K562 (cell line): ENCODE data around the gene NR5A2. TPM values are rescaled to one million over a fixed set of nuclear protein-coding genes. Genes with fewer than 3 reads are reported as not detected.
A peak's percentile ranks its signal among the peaks of the same experiment; 100 is the strongest.

Experiments used
- DPF2 ChIP-seq: fragments of 450-650 bp; IDR thresholded peaks from 2 replicates; pipeline ENCODE4 v1.6.1; 2016
- FOXA3 ChIP-seq, 2 experiments: fragments of 450-650 bp in 1 of 2; sonication (generic) in 1 of 2; formaldehyde crosslinking; IDR thresholded peaks in 1 of 2; conservative IDR thresholded peaks in 1 of 2; 2 replicates each; pipeline versions ENCODE4 v1.4.0 to v1.8.0; 2020 to 2022; ENCODE audit warnings: mild to moderate bottlenecking in 2 of 2, missing genetic modification reagents in 1 of 2
- FOXP1 ChIP-seq: sonication (generic); formaldehyde crosslinking; IDR thresholded peaks from 2 replicates; pipeline ENCODE4 v1.8.0; 2022; ENCODE audit warnings: mild to moderate bottlenecking, missing genetic modification reagents
- HDGF ChIP-seq: fragments of 450-650 bp; IDR thresholded peaks from 2 replicates; pipeline ENCODE4 v1.6.1; 2016
- HMG20B ChIP-seq: fragments of 250-450 bp; sonication (Bioruptor Pico); IDR thresholded peaks from 2 replicates; pipeline ENCODE4 v1.5.0; 2021; ENCODE audit warnings: mild to moderate bottlenecking
- POLR2A ChIP-seq: fragments of 450-650 bp; conservative IDR thresholded peaks from 2 replicates; pipeline ENCODE4 v1.6.1; 2016
- POLR3A ChIP-seq: IDR thresholded peaks from 2 replicates; pipeline ENCODE4 v1.6.1; 2011; ENCODE audit warnings: borderline replicate concordance, mild to moderate bottlenecking, moderate library complexity; ENCODE audit not compliant: insufficient read length, insufficient read depth; ENCODE audit errors: extremely low read depth
- POU5F1 ChIP-seq: fragments of 150-350 bp; IDR thresholded peaks from 2 replicates; pipeline ENCODE4 v1.6.1; 2014; ENCODE audit warnings: borderline replicate concordance, low read length, low read depth, mild to moderate bottlenecking; ENCODE audit not compliant: partially characterized antibody
- RBBP5 ChIP-seq: fragments of 200-600 bp; sonication (generic); IDR thresholded peaks from 2 replicates; pipeline ENCODE4 v1.6.1; 2012; ENCODE audit warnings: borderline replicate concordance, mild to moderate bottlenecking, low read length, control low read depth, inconsistent platforms; ENCODE audit not compliant: insufficient read depth, poor library complexity, severe bottlenecking
- SAFB ChIP-seq: fragments of 200-400 bp; formaldehyde crosslinking; IDR thresholded peaks from 2 replicates; pipeline ENCODE4 v1.6.1; 2017; ENCODE audit warnings: low read depth, low read length, borderline replicate concordance
- TAL1 ChIP-seq: fragments of 450-650 bp; IDR thresholded peaks from 2 replicates; pipeline ENCODE4 v1.6.1; 2016; ENCODE audit warnings: mild to moderate bottlenecking
- ZBTB7A ChIP-seq: IDR thresholded peaks from 2 replicates; pipeline ENCODE4 v1.6.1; 2011; ENCODE audit warnings: low read depth, mild to moderate bottlenecking, low read length, moderate library complexity, borderline replicate concordance; ENCODE audit not compliant: control insufficient read depth
- ZNF232 ChIP-seq: sonication (generic); formaldehyde crosslinking; IDR thresholded peaks from 2 replicates; pipeline ENCODE4 v1.8.0; 2022; ENCODE audit warnings: mild to moderate bottlenecking, missing genetic modification reagents
- ZNF717 ChIP-seq: fragments of 250-450 bp; sonication (Bioruptor Pico); IDR thresholded peaks from 2 replicates; pipeline ENCODE4 v1.5.0; 2021
- ZSCAN29 ChIP-seq: fragments of 450-650 bp; IDR thresholded peaks from 2 replicates; pipeline ENCODE4 v1.6.1; 2017
- polyA plus RNA-seq, 8 experiments: library from polyadenylated mRNA; depleted of rRNA in 4 of 8; stranded (reverse) in 5 of 8; unstranded in 3 of 8; fragments of >200 nt; fragmentation: Nextera tagmentation in 2 of 8; fragmentation: Illumina TruSeq in 1 of 8; extraction: Ambion mirVana in 2 of 8; extraction: Trizol in 1 of 8; gene quantifications; 2 replicates each; pipeline versions ENCODE4 v1.2.1 to v1.2.3, GENCODE V29; 2011 to 2014; ENCODE audit warnings: inconsistent platforms in 1 of 8, missing spikeins in 1 of 8
- total RNA-seq, 7 experiments: library from RNA; depleted of rRNA in 6 of 7; stranded (reverse); fragments of >200 nt in 6 of 7; fragmentation: Illumina TruSeq in 2 of 7; extraction: Trizol in 2 of 7; gene quantifications; 2 replicates each; pipeline versions ENCODE4 v1.2.1 to v1.2.3, GENCODE V29; 2011 to 2021; ENCODE audit warnings: low replicate concordance in 1 of 7
- TF ChIP-seq, protein P1 (sequence below): IDR thresholded peaks from 2 replicates; pipeline ENCODE4 v1.6.1; 2011; ENCODE audit warnings: borderline replicate concordance, low read depth, mild to moderate bottlenecking, moderate library complexity, low read length; ENCODE audit not compliant: insufficient read depth, poor library complexity, severe bottlenecking
- TF ChIP-seq, protein P2 (sequence below): sonication (generic); formaldehyde crosslinking; IDR thresholded peaks from 2 replicates; pipeline ENCODE4 v1.8.1; 2023; ENCODE audit warnings: mild to moderate bottlenecking, missing genetic modification reagents
- TF ChIP-seq, protein P3 (sequence below): fragments of 450-650 bp; conservative IDR thresholded peaks from 2 replicates; pipeline ENCODE4 v1.6.1; 2016; ENCODE audit warnings: missing genetic modification characterization, low read depth, mild to moderate bottlenecking, missing compliant biosample characterization, moderate library complexity
- TF ChIP-seq, protein P4 (sequence below): fragments of 150-350 bp; conservative IDR thresholded peaks from 2 replicates; pipeline ENCODE4 v1.6.1; 2014; ENCODE audit warnings: low read length
- TF ChIP-seq, protein P5 (sequence below): sonication (generic); formaldehyde crosslinking; IDR thresholded peaks from 2 replicates; pipeline ENCODE4 v1.9.0; 2022; ENCODE audit warnings: mild to moderate bottlenecking, missing genetic modification reagents

NR5A2 gene
- total and polyA plus RNA-seq, 9 of the 15 experiments (the other 6 are each of a cell fraction or from before 2014, with no cell fraction given), result 0.13 to 0.40 (median 0.29) TPM

DNA sequence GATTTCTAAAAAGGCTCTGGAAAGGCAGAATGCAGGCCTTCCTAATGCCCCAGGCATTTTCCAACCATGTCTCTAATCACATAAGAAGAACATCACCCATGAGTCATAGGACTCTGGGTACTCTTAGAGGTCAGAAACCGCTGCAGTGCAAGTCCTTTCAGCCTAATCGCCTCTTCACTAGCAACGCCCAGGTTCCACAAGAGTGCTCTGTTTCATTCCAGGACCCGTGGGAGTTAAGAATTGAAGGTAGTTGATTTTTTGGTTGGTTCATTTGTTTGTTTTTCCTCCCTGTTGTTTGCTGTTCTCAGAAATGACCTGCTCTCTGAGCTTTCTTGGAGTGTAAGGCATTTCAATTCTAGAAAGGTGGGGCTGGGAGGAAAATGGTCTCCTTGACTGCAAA is 123.2 kb downstream of the NR5A2 start (continued):
- TF ChIP-seq ZBTB7A (no peak), FOXP1 (CRISPR knock-in tag) (no peak), ZSCAN29 (no peak), FOXA3 (CRISPR knock-in tag; conservative IDR thresholded peaks at IDR 0.05 in 1 of 2, IDR thresholded peaks at IDR 0.05 in 1 of 2) (peak in 1 of 2 experiments; percentile 58; a peak in 2 of 4 replicates), SAFB (no peak), POLR2A (no peak), HDGF (no peak), HMG20B (no peak), POU5F1 (no peak), RBBP5 (no peak), DPF2 (peak; percentile 78), POLR3A (no peak), ZNF232 (no peak), TAL1 (no peak), ZNF717 (no peak)
- TF ChIP-seq, protein P1, sequence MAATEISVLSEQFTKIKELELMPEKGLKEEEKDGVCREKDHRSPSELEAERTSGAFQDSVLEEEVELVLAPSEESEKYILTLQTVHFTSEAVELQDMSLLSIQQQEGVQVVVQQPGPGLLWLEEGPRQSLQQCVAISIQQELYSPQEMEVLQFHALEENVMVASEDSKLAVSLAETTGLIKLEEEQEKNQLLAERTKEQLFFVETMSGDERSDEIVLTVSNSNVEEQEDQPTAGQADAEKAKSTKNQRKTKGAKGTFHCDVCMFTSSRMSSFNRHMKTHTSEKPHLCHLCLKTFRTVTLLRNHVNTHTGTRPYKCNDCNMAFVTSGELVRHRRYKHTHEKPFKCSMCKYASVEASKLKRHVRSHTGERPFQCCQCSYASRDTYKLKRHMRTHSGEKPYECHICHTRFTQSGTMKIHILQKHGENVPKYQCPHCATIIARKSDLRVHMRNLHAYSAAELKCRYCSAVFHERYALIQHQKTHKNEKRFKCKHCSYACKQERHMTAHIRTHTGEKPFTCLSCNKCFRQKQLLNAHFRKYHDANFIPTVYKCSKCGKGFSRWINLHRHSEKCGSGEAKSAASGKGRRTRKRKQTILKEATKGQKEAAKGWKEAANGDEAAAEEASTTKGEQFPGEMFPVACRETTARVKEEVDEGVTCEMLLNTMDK, result no peak
- TF ChIP-seq, protein P2, sequence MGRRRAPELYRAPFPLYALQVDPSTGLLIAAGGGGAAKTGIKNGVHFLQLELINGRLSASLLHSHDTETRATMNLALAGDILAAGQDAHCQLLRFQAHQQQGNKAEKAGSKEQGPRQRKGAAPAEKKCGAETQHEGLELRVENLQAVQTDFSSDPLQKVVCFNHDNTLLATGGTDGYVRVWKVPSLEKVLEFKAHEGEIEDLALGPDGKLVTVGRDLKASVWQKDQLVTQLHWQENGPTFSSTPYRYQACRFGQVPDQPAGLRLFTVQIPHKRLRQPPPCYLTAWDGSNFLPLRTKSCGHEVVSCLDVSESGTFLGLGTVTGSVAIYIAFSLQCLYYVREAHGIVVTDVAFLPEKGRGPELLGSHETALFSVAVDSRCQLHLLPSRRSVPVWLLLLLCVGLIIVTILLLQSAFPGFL (CRISPR knock-in tag), result no peak
- TF ChIP-seq, protein P3, sequence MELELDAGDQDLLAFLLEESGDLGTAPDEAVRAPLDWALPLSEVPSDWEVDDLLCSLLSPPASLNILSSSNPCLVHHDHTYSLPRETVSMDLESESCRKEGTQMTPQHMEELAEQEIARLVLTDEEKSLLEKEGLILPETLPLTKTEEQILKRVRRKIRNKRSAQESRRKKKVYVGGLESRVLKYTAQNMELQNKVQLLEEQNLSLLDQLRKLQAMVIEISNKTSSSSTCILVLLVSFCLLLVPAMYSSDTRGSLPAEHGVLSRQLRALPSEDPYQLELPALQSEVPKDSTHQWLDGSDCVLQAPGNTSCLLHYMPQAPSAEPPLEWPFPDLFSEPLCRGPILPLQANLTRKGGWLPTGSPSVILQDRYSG (tag), result no peak
- TF ChIP-seq, protein P4, sequence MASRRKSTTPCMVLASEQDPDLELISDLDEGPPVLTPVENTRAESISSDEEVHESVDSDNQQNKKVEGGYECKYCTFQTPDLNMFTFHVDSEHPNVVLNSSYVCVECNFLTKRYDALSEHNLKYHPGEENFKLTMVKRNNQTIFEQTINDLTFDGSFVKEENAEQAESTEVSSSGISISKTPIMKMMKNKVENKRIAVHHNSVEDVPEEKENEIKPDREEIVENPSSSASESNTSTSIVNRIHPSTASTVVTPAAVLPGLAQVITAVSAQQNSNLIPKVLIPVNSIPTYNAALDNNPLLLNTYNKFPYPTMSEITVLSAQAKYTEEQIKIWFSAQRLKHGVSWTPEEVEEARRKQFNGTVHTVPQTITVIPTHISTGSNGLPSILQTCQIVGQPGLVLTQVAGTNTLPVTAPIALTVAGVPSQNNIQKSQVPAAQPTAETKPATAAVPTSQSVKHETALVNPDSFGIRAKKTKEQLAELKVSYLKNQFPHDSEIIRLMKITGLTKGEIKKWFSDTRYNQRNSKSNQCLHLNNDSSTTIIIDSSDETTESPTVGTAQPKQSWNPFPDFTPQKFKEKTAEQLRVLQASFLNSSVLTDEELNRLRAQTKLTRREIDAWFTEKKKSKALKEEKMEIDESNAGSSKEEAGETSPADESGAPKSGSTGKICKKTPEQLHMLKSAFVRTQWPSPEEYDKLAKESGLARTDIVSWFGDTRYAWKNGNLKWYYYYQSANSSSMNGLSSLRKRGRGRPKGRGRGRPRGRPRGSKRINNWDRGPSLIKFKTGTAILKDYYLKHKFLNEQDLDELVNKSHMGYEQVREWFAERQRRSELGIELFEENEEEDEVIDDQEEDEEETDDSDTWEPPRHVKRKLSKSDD, result no peak
- TF ChIP-seq, protein P5, sequence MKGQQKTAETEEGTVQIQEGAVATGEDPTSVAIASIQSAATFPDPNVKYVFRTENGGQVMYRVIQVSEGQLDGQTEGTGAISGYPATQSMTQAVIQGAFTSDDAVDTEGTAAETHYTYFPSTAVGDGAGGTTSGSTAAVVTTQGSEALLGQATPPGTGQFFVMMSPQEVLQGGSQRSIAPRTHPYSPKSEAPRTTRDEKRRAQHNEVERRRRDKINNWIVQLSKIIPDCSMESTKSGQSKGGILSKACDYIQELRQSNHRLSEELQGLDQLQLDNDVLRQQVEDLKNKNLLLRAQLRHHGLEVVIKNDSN, result no peak
